ENCODE data around the gene TNFRSF1A.
A peak's percentile ranks its signal among the peaks of the same experiment; 100 is the strongest.

TNFRSF1A gene

DNA sequence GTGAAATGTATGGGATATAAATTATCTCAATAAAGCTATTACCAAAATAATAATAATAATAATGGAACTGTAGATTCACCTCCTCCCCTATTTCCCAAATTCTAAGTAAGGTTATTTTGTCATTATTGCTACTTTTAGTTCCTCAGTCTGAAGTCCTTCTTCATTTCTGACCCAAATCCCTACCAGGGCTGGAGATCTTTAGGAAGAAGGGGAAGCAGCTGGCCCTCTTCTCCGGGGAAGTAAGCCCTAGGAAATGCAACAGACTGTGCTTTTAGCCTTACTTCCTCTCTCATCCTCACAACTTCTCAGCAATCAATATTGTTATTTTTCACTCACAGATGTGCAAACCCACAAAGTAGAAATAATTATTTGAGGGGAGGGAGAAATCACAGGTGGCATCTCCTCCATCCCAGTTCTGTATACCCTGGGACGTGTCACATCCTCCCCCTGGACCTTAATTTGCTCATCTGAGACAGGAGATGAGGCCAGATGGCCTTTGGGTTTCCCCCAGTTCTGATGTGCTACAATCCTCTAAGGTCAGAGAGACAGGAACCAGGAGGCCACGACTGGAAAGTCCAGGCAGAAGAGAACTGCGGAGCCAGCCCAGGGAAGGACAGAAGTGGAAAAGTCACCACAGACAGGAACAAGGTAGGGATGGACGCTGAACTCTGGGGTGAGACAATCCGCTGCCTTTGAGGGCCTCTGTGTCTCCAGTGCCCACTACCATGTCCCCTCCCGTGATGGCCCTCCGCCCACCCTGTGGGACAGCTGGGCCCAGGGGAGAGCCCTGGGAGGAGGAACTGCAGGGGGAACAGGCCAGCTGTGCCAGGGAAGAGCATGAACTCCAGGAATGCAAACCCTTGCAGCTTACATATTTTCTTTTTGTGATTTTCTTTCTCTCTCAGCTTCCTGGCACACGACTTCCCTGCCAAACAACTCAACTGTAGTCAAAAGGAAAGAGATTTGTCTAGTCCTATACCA, 10.6 kb upstream of the TNFRSF1A start:
- H3K4ac ChIP-seq (ENCODE audit: low read length) = no peak overlapping the region
- H3K4me3 ChIP-seq (ENCODE audit: low read length in 2 of 2) = no peak overlapping the region
- no peak overlapping the region for H2AK5ac ChIP-seq (ENCODE audit: low read depth, low read length)
- H2BK15ac ChIP-seq (ENCODE audit: low read length) = no peak overlapping the region
- no peak overlapping the region for H4K8ac ChIP-seq (ENCODE audit: low read depth, low read length)
- H3K14ac ChIP-seq (ENCODE audit: low read length) = no peak overlapping the region
- no peaks in the 10 kb centered on the region for H3K27me3 ChIP-seq (ENCODE audit: control insufficient read depth in 3 of 3, insufficient read depth in 3 of 3, low read depth in 1 of 3, low read length in 3 of 3)
- no peak overlapping the region for H3K23ac ChIP-seq (ENCODE audit: low read depth, low read length, poor library complexity)
- no peak overlapping the region for H3K4me2 ChIP-seq (ENCODE audit: insufficient read depth, low read length, poor library complexity, severe bottlenecking)
- H3K18ac ChIP-seq (ENCODE audit: low read length) = peak overlapping the region; percentile 36
- no peak overlapping the region for H3K9ac ChIP-seq (ENCODE audit: low read depth, low read length, poor library complexity)
- H3K4me1 ChIP-seq (ENCODE audit: control insufficient read depth in 2 of 2, insufficient read depth in 1 of 2, low read depth in 1 of 2, low read length in 2 of 2) = peaks cover 0 to 2% of the 10 kb centered on the region in 2 donors
- H2BK5ac ChIP-seq (ENCODE audit: low read length) = no peak overlapping the region
- no peak overlapping the region for H4K91ac ChIP-seq (ENCODE audit: low read depth, low read length, poor library complexity)
- no peaks in the 10 kb centered on the region for H3K79me1 ChIP-seq (ENCODE audit: low read depth, low read length)
- no peak overlapping the region for H3K27ac ChIP-seq (replicated peaks; ENCODE audit: low read length)
- H2BK120ac ChIP-seq (ENCODE audit: low read depth, low read length) = no peak overlapping the region
- peaks cover 0 to 4% of the 10 kb centered on the region in 2 donors for H3K9me3 ChIP-seq (replicated peaks in 1 of 2; ENCODE audit: control insufficient read depth in 2 of 2, insufficient read depth in 1 of 2, low read depth in 1 of 2, low read length in 2 of 2)
- peak overlapping the region; percentile 53 for H2AFZ ChIP-seq (ENCODE audit: low read length)
- no CpG with 5 or more reads among the region's 9 CpGs for WGBS, 2 donors (ENCODE audit: extremely low coverage in 2 of 2, insufficient read length in 2 of 2, insufficient replicate concordance in 1 of 2)
- peak overlapping the region; percentile 77 for H2BK12ac ChIP-seq (ENCODE audit: low read length)
- no peak for DNase-seq (ENCODE audit: low spot score)
- no peaks in the 10 kb centered on the region for H3K36me3 ChIP-seq (replicated peaks in 1 of 2; ENCODE audit: control insufficient read depth in 2 of 2, insufficient read depth in 2 of 2, low read length in 2 of 2)

DNA sequence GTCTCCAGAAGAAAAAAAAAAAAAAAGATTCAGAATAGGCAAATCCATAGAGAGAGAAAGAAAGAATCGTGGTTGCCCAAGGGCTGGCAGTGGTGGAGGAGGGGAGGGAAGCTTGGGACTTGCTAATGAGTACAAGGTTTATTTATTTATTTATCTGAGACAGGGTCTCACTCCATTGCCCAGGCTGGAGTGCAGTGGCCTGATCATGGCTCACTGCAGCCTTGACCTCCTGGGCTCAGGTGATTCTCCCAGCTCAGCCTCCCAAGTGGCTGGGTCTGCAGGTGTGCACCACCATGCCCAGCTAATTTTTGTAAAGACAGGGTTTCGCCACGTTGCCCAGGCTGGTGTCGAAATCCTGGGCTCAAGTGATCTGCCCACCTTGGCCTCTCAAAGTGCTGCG, 9.7 kb upstream of the TNFRSF1A start:
- Histone ChIP-seq H2BK12ac (ENCODE audit: low read length) (no peak overlapping the region), H3K27ac (replicated peaks; ENCODE audit: low read length) (no peak overlapping the region), H3K4me1 (ENCODE audit: control insufficient read depth in 2 of 2, insufficient read depth in 1 of 2, low read depth in 1 of 2, low read length in 2 of 2) (no peaks in the 10 kb centered on the region), H3K14ac (ENCODE audit: low read length) (no peak overlapping the region), H3K79me1 (ENCODE audit: low read depth, low read length) (no peaks in the 10 kb centered on the region), H3K27me3 (ENCODE audit: control insufficient read depth in 3 of 3, insufficient read depth in 3 of 3, low read depth in 1 of 3, low read length in 3 of 3) (no peaks in the 10 kb centered on the region), H2AFZ (ENCODE audit: low read length) (no peak overlapping the region), H4K8ac (ENCODE audit: low read depth, low read length) (no peak overlapping the region), H3K36me3 (replicated peaks in 1 of 2; ENCODE audit: control insufficient read depth in 2 of 2, insufficient read depth in 2 of 2, low read length in 2 of 2) (no peaks in the 10 kb centered on the region), H3K18ac (ENCODE audit: low read length) (no peak overlapping the region), H2BK120ac (ENCODE audit: low read depth, low read length) (no peak overlapping the region), H3K9me3 (replicated peaks in 1 of 2; ENCODE audit: control insufficient read depth in 2 of 2, insufficient read depth in 1 of 2, low read depth in 1 of 2, low read length in 2 of 2) (peaks cover 4% of the 10 kb centered on the region in 2 donors), H2BK5ac (ENCODE audit: low read length) (no peak overlapping the region), H3K23ac (ENCODE audit: low read depth, low read length, poor library complexity) (no peak overlapping the region), H3K4me3 (ENCODE audit: low read length in 2 of 2) (no peak overlapping the region), H4K91ac (ENCODE audit: low read depth, low read length, poor library complexity) (no peak overlapping the region), H3K4me2 (ENCODE audit: insufficient read depth, low read length, poor library complexity, severe bottlenecking) (no peak overlapping the region), H3K9ac (ENCODE audit: low read depth, low read length, poor library complexity) (no peak overlapping the region), H3K4ac (ENCODE audit: low read length) (no peak overlapping the region), H2BK15ac (ENCODE audit: low read length) (no peak overlapping the region), H2AK5ac (ENCODE audit: low read depth, low read length) (no peak overlapping the region)
- DNase-seq (ENCODE audit: low spot score) = no peak
- no CpG with 5 or more reads among the region's 5 CpGs for WGBS, 2 donors (ENCODE audit: extremely low coverage in 2 of 2, insufficient read length in 2 of 2, insufficient replicate concordance in 1 of 2)

DNA sequence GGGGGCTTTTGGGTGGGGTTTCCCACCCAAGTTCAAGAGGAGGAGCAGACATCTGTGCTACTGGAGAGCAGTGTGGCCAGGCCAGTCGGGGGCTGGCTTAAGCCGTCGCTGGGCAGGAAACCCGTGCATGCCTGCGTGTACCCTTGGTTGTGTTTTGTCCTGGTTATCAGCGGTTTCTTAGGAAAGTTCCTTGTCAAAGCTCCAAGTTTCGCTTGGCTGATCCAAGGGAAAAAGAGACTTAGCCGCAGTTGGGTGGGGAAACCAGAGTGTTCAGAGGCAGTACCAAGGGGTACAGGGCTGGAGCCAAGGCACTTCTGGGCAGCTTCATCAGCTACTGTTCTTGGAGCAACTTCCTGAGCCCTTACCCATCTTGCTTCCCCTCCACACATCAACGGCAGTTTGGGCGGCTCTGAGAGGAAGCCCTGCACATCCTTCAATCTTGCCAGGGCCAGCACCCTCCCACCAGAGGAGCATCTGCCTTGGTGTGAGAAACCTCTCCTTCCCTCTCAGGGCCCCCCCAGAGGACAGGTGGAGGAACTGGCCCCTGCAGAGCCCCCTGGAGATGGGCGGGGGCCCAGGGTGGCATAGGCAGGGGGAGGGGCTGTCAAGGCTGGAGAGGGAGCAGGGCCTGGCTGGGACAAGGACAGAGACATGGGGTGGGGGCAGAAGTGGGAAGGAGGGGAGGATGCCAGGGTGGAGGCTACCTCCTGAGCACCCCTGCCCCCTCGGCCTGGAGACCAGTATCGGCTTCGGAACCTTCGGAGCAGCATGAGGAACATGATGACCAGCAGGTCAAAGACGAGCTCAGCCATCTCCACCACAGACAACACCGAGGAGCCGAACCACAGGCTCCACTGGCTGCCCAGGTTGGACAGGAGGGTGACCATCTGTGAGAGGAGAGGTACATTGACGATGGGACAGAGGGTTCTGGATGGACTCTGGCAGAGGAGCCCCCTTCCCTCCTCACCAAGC, 5.8 kb upstream of the TNFRSF1A start:
- H3K79me1 ChIP-seq (ENCODE audit: low read depth, low read length) = no peaks in the 10 kb centered on the region
- H2BK12ac ChIP-seq (ENCODE audit: low read length) = no peak overlapping the region
- H3K4ac ChIP-seq (ENCODE audit: low read length) = no peak overlapping the region
- H3K36me3 ChIP-seq (replicated peaks in 1 of 2; ENCODE audit: control insufficient read depth in 2 of 2, insufficient read depth in 2 of 2, low read length in 2 of 2) = no peaks in the 10 kb centered on the region
- peak overlapping the region; percentile 91 for H4K91ac ChIP-seq (ENCODE audit: low read depth, low read length, poor library complexity)
- no peak overlapping the region for H3K4me2 ChIP-seq (ENCODE audit: insufficient read depth, low read length, poor library complexity, severe bottlenecking)
- H3K9me3 ChIP-seq (replicated peaks in 1 of 2; ENCODE audit: control insufficient read depth in 2 of 2, insufficient read depth in 1 of 2, low read depth in 1 of 2, low read length in 2 of 2) = peaks cover 1 to 7% of the 10 kb centered on the region in 2 donors
- H3K27ac ChIP-seq (replicated peaks; ENCODE audit: low read length) = no peak overlapping the region
- no peaks in the 10 kb centered on the region for H3K27me3 ChIP-seq (ENCODE audit: control insufficient read depth in 3 of 3, insufficient read depth in 3 of 3, low read depth in 1 of 3, low read length in 3 of 3)
- H3K14ac ChIP-seq (ENCODE audit: low read length) = no peak overlapping the region
- peak overlapping the region; percentile 86 for H2BK15ac ChIP-seq (ENCODE audit: low read length)
- no CpG with 5 or more reads among the region's 19 CpGs for WGBS, 2 donors (ENCODE audit: extremely low coverage in 2 of 2, insufficient read length in 2 of 2, insufficient replicate concordance in 1 of 2)
- H2BK5ac ChIP-seq (ENCODE audit: low read length) = no peak overlapping the region
- DNase-seq (ENCODE audit: low spot score) = no peak
- H3K9ac ChIP-seq (ENCODE audit: low read depth, low read length, poor library complexity) = no peak overlapping the region
- no peak overlapping the region for H3K18ac ChIP-seq (ENCODE audit: low read length)
- peak overlapping the region; percentile 77 for H2AK5ac ChIP-seq (ENCODE audit: low read depth, low read length)
- no peak overlapping the region for H2BK120ac ChIP-seq (ENCODE audit: low read depth, low read length)
- no peak overlapping the region for H4K8ac ChIP-seq (ENCODE audit: low read depth, low read length)
- no peak overlapping the region for H3K23ac ChIP-seq (ENCODE audit: low read depth, low read length, poor library complexity)
- peaks cover 4 to 6% of the 10 kb centered on the region in 2 donors for H3K4me1 ChIP-seq (ENCODE audit: control insufficient read depth in 2 of 2, insufficient read depth in 1 of 2, low read depth in 1 of 2, low read length in 2 of 2)
- peak overlapping the region; percentile 41 for H2AFZ ChIP-seq (ENCODE audit: low read length)
- H3K4me3 ChIP-seq (ENCODE audit: low read length in 2 of 2) = no peak overlapping the region
